GM12864 (cell line): Measurements from ENCODE around the gene GGACT.

ENCODE experiments used
- DNase-seq: peaks from one replicate; pipeline ENCODE4 v3.0.0-alpha.2; 2011; ENCODE audit warnings: low read depth
- H3K4me3 ChIP-seq: 2 replicates; pipeline ENCODE4 v1.5.1; 2011; ENCODE audit warnings: mild to moderate bottlenecking, low read depth, low read length, control low read depth
- TF ChIP-seq, protein P1 (sequence below): IDR thresholded peaks from 2 replicates; pipeline ENCODE4 v1.5.1; 2011; ENCODE audit warnings: low read depth, mild to moderate bottlenecking, moderate library complexity, low read length, control low read depth, inconsistent platforms; ENCODE audit errors: missing control alignments

GGACT gene

DNA sequence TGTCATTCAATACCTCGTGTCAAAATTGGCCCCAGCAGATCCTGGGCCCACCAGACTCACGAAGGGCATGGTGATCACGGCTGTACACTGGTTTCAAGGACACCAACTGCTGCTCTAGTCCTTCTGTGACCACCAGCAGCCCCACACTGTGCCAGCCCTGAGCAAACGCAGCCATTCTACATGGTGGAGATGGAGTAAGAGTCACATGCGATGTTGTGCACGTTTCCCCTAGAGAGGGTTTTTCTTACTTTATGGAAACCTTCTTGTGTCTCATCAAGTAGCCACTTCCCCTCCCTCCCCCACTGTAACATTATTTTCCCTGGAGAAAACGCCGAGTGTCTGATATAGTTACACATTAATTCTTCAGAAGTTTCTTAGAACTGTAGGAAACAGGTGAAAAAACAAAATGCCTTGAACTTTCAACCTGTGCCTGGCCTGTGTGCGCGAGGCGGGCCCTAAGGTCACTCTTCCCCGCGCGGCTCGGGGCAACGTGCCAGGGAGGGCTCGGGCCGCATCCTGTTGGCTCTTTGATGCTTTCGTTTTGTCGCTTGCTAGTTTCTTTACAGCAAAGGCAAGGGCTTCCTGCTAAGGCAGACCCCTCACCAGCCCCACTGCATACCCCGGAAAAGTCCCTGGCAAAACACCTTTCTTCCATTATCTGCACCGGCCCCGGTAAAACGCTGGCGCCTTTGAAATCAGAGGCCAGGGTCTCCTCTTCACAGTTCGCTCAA is 44.6 kb downstream of the GGACT start:
- DNase-seq = no peak

DNA sequence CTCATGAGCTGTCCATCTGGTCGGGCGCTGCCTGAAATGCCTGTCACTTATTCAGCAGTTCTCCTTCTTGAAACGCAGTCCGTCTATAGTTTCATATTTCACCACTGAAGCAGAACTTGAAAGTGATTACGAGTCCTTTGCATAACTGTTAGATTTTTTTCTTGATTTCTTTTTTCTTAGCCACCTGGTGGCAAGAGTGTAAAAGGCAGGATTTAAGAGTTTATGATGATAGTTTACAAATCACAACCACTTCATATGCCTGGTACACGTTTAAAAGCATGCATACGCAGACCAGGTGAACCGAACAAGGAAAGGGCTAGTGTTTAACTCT is 45.8 kb downstream of the GGACT start:
- TF ChIP-seq, protein P1, sequence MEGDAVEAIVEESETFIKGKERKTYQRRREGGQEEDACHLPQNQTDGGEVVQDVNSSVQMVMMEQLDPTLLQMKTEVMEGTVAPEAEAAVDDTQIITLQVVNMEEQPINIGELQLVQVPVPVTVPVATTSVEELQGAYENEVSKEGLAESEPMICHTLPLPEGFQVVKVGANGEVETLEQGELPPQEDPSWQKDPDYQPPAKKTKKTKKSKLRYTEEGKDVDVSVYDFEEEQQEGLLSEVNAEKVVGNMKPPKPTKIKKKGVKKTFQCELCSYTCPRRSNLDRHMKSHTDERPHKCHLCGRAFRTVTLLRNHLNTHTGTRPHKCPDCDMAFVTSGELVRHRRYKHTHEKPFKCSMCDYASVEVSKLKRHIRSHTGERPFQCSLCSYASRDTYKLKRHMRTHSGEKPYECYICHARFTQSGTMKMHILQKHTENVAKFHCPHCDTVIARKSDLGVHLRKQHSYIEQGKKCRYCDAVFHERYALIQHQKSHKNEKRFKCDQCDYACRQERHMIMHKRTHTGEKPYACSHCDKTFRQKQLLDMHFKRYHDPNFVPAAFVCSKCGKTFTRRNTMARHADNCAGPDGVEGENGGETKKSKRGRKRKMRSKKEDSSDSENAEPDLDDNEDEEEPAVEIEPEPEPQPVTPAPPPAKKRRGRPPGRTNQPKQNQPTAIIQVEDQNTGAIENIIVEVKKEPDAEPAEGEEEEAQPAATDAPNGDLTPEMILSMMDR = peak; percentile 47
- DNase-seq = peak; percentile 35
- H3K4me3 ChIP-seq = no peak overlapping the region

More for the DNA sequence above, 44.6 kb downstream of the GGACT start:
- no peak overlapping the region for H3K4me3 ChIP-seq
- TF ChIP-seq, protein P1 = no peak

DNA sequence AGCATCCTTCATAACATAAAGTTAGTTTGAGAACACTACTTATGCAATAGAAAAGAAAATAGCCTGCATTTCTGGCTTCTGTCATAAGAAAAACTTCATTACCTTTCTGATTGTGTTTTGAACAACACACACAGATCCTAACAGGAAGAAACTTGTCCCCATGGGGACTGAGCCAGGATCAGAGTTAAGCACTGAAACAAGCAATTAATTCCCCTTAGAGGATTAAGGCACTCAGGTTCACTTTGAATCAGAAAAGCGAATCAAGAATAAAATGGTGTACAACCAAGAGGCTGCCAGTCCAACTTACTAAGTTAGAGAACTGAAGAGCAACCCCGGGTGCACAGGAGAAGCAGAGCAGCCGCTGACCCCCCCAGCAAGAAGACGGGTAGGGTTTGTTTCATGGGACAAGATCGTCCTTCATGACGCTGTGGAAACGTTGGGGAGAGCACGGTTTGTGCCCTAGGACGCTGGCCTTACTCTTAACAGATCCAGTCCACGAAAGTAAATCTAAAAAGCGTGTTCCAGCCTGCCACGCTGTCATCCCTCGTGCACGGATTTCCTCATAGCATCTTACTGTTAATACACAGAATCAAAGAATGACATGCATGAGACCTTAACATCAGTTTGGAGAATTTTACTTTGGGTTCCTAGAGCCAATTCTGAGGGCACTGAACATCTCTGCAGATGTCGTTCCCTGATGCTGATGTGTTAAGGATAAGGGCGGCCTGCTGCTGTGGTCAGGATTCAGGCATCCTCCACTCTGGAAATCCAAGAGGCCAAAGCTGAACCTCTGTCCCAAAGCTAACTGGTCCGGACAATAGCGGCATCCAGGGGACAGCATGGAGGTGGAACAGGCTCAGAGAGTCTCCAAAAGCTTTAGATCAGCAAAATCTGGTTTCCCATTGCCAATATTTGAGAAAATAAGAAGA is 46.4 kb downstream of the GGACT start:
- DNase-seq = no peak
- TF ChIP-seq, protein P1 = no peak

DNA sequence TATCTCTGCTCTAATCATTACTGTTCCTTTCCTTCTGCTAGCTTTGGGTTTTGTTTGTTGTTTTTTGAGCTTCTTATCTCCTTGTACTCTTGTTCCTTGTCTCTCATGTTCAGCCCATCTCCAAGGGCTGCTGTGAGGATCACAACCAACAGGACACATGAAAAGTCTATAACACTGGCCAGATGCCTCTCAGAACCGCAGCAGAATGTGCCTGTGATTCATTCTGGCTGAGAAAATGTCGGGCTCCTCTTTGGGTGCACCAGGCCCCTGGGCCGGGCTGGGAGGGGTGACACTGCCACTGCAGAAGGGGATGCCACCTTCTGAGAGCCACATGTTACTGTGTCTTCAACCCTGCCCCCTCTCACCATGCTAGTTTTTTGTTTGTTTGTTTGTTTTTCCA is 48.0 kb downstream of the GGACT start:
- H3K4me3 ChIP-seq = no peak overlapping the region
- no peak for DNase-seq
- TF ChIP-seq, protein P1 = no peak

More for the DNA sequence above, 46.4 kb downstream of the GGACT start:
- no peak overlapping the region for H3K4me3 ChIP-seq

DNA sequence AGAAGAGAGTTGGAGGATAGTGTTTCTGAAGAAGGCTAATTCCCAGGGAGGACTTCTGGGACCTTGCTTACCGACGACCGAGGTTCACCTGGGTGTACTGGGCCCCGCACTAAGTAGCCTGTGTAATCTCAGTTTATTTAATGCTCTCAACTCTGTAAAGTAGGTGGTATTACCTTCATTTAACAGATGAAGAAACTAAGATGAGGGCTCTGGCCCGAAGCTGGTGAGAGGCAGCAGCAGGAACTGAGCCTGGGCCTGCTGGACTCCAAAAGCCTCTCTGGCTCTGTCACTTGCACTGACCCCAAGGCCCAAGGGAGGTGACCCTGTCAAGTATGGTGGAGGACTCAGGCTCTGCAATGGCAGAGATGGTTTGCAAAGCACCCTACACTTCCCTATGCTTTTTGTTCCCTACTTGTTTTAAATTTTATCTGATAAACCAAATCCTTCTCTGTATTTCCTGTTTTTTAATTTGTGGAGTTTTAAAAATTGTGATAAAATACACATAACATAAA is 50.6 kb downstream of the GGACT start:
- TF ChIP-seq, protein P1 = no peak
- H3K4me3 ChIP-seq = no peak overlapping the region
- DNase-seq = no peak

DNA sequence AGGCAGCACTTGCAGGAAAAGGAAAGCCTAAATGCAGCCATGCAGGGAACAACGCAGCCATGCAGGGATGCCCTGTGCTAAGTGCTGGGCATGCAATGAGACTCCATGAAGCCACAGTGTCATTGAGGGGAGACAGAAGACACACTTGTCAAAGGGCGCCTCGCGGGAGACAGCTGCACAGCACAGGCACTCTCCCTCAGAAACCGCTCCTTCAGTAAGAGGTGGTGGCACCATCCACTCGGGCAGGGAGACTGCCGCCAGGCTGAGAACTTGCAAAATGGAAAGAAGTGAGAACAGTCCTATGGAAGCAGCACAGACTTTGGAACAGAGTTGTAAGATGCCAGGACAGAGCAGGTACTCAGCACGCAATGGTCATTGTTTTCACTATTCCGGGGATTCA is 51.1 kb downstream of the GGACT start:
- no peak for DNase-seq
- no peak overlapping the region for H3K4me3 ChIP-seq
- TF ChIP-seq, protein P1 = no peak
